ENCODE data around the gene EGLN1.

GRCh38 chr1:231351816-231352215, 70.3 kb downstream of the EGLN1 start:
- no peak for TF ChIP-seq CTCF (IDR thresholded peaks at IDR 0.05)
- TF ChIP-seq POLR2A (IDR thresholded peaks at IDR 0.05) = no peak
